GM23248 (cell line): Measurements from ENCODE around the gene MGST3. TPM values are rescaled to one million over a fixed set of nuclear protein-coding genes. Genes with fewer than 3 reads are reported as not detected.

Experiments used
- DNase-seq: peaks from one replicate; pipeline ENCODE4 v3.0.0-alpha.2; 2015
- H2AFZ ChIP-seq: fragments of 200-600 bp; sonication (generic); 2 replicates; pipeline ENCODE4 v1.6.1; 2016; ENCODE audit warnings: antibody characterized with exemption
- H3F3A ChIP-seq: fragments of 200-600 bp; sonication (generic); 2 replicates; pipeline ENCODE4 v1.6.1; 2016; ENCODE audit warnings: mild to moderate bottlenecking, antibody characterized with exemption, mixed run types; ENCODE audit not compliant: insufficient read depth
- H3K27ac ChIP-seq: fragments of 200-600 bp; sonication (generic); 2 replicates; pipeline ENCODE4 v1.5.1; 2016; ENCODE audit warnings: mild to moderate bottlenecking
- H3K27me3 ChIP-seq: fragments of 200-600 bp; sonication (generic); replicated peaks from 2 replicates; pipeline ENCODE4 v1.6.1; 2016; ENCODE audit warnings: mild to moderate bottlenecking; ENCODE audit not compliant: insufficient read depth
- H3K36me3 ChIP-seq: fragments of 200-600 bp; sonication (generic); 2 replicates; pipeline ENCODE4 v1.6.1; 2016; ENCODE audit warnings: low read depth, mild to moderate bottlenecking
- H3K4me1 ChIP-seq: fragments of 200-600 bp; sonication (generic); 2 replicates; pipeline ENCODE4 v1.6.1; 2016; ENCODE audit warnings: mild to moderate bottlenecking; ENCODE audit not compliant: insufficient read depth
- H3K4me2 ChIP-seq: fragments of 200-600 bp; sonication (generic); one replicate; pipeline ENCODE4 v1.6.1; 2016; ENCODE audit warnings: mild to moderate bottlenecking; ENCODE audit not compliant: unreplicated experiment
- H3K4me3 ChIP-seq: fragments of 200-600 bp; sonication (generic); 2 replicates; pipeline ENCODE4 v1.5.1; 2016; ENCODE audit warnings: mild to moderate bottlenecking
- H3K79me2 ChIP-seq: fragments of 200-600 bp; sonication (generic); 2 replicates; pipeline ENCODE4 v1.6.1; 2016; ENCODE audit warnings: mild to moderate bottlenecking; ENCODE audit not compliant: insufficient read depth
- H3K9ac ChIP-seq: fragments of 200-600 bp; sonication (generic); 2 replicates; pipeline ENCODE4 v1.6.1; 2016; ENCODE audit warnings: mild to moderate bottlenecking
- H3K9me2 ChIP-seq: fragments of 200-600 bp; sonication (generic); 2 replicates; pipeline ENCODE4 v1.6.1; 2016; ENCODE audit warnings: mixed run types, mild to moderate bottlenecking, moderate library complexity; ENCODE audit not compliant: insufficient read depth
- H3K9me3 ChIP-seq: fragments of 200-600 bp; sonication (generic); one replicate; pipeline ENCODE4 v1.6.1; 2017; ENCODE audit warnings: low read depth
- H4K20me1 ChIP-seq: fragments of 200-600 bp; sonication (generic); 2 replicates; pipeline ENCODE4 v1.6.0; 2016; ENCODE audit not compliant: insufficient read depth
- EZH2 ChIP-seq: fragments of 200-600 bp; sonication (generic); IDR thresholded peaks from 2 replicates; pipeline ENCODE4 v1.6.1; 2018; ENCODE audit warnings: antibody characterized with exemption, mild to moderate bottlenecking; ENCODE audit not compliant: insufficient read depth, poor library complexity, severe bottlenecking
- EZH2phosphoT487 ChIP-seq: fragments of 200-600 bp; sonication (generic); IDR thresholded peaks from 2 replicates; pipeline ENCODE4 v1.6.1; 2018; ENCODE audit warnings: antibody characterized with exemption, moderate library complexity, mild to moderate bottlenecking, low read depth; ENCODE audit not compliant: insufficient read depth
- WGBS, 2 experiments: methylation state at CpG; one replicate each; pipeline ENCODE4 v1.1.6; 2015 to 2017; ENCODE audit warnings: low lambda C conversion rate in 2 of 2, low coverage in 1 of 2; ENCODE audit errors: missing lambda C conversion rate in 2 of 2; 5-methylcytosine and 5-hydroxymethylcytosine counted together
- in situ Hi-C: fragments of 300-500 bp; cut with MboI; formaldehyde crosslinking; loops from 2 replicates; pipeline ENCODE4 v1.15.0; 2020
- polyA plus RNA-seq: library from polyadenylated mRNA; unstranded; fragments of >200 nt; fragmentation: Nextera tagmentation; extraction: Ambion mirVana; gene quantifications from 2 replicates; pipeline ENCODE4 v1.2.1, GENCODE V29; 2016
- total RNA-seq: library from RNA; depleted of rRNA; stranded (reverse); fragments of >200 nt; shearing (Covaris generic); gene quantifications from 2 replicates; pipeline ENCODE4 v1.2.3, GENCODE V29; 2014

MGST3 gene
- total and polyA plus RNA-seq, 2 experiments from 2014 or later: 186 to 389 TPM

DNA sequence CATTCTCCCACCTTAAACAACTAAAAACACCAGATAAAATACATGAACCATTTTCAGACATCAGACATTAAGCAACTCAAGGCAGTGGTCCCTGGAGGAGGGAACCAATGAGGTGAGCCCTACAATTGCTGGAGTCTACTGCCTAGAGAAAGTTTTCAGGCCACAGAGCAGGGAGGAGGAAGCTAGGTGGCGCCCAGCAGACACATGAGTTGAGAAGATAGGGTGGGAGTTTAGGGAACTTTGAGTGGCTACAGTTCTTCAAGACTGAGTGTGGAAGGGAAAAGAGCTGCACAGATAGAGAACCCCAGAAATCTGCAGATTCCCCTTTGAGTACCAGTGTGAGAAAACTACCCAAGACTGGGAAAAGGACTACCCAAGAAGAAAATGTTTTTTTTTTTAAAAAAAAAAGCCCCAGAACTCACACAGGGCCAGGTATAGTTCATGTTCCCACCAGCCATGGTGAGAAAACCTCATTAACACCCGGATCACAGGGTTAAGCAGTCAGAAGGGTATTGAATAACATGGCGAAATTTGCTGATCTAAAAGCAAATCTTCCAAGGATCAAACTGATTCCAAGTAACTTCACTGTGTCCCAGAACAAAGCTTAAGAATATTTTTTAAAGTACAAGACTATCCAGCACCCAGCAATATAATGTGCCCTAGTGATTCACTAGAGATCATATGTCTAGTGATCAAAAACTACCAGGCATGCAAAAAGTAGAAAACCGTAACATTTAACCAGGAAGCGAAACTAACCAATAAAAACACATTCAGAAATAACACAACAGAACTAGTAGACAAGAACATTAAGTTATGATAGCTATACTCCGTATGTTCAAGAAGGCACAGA lies 55.3 kb downstream of the MGST3 start:
- Histone ChIP-seq H3K4me2 (no peak overlapping the region), H3K36me3 (peaks cover 50% of the 10 kb centered on the region), H3K9me2 (no peaks in the 10 kb centered on the region), H3K9ac (no peak overlapping the region), H3K79me2 (peaks cover 100% of the 10 kb centered on the region), H3F3A (no peaks in the 10 kb centered on the region), H2AFZ (no peak overlapping the region), H3K4me1 (no peaks in the 10 kb centered on the region), H4K20me1 (peaks cover 10% of the 10 kb centered on the region; the same call in 1 of the 2 replicates), H3K27me3 (no peaks in the 10 kb centered on the region), H3K9me3 (no peaks in the 10 kb centered on the region), H3K4me3 (no peak overlapping the region), H3K27ac (no peak overlapping the region)
- TF ChIP-seq EZH2phosphoT487: no peak
- TF ChIP-seq EZH2: no peak
- no peak for DNase-seq
- 76 to 80% methylated on average over 6 of the region's 6 CpGs for WGBS, 2 experiments
- in situ Hi-C loops: no loop called here

DNA sequence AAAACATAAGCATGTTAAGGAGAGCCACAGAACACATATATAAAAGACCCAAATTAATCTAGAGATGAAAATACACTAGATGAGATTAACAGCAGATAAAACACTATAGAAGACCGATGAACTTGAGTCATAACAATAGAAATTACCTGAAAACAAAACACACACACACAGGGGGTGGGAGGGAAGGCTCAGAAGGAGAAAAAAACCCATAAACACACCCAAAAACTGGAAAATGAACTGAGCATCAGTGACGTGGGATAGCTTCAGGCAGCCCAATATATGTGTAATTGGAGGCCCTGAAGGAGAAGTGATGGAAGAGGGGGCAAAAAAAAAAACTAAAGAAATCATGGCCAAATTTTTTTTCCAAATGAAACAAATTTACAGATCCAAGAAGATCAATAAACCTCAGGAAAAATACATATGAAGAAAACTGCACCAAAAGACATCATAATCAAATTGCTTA lies 56.0 kb downstream of the MGST3 start:
- Histone ChIP-seq H3K79me2 (peaks cover 100% of the 10 kb centered on the region), H2AFZ (no peak overlapping the region)
- in situ Hi-C loops: no loop called here

DNA sequence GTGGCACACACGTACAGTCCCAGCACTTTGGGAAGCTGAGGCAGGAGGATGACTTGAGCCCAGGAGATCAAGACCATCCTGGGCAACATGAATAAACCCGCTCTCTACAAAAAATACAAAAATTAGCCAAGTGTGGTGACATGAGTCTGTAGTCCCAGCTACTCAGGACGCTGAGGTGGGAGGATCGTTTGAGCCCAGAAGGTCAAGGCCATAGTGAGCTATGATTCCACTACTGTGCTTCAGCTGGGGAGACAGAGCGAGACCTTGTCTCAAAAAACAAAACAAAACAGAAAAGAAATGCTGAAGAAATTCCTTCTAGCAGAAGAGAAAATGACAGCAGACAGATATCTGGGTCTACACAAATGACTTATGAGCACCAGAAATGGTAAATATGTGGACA lies 57.0 kb downstream of the MGST3 start:
- no peaks in the 10 kb centered on the region for H3K9me2 ChIP-seq
- H3K9me3 ChIP-seq: no peaks in the 10 kb centered on the region
- H2AFZ ChIP-seq: no peak overlapping the region
- H3K27ac ChIP-seq: no peak overlapping the region
- no peak overlapping the region for H3K9ac ChIP-seq
- no peak overlapping the region for H3K4me2 ChIP-seq
- H3K27me3 ChIP-seq: no peaks in the 10 kb centered on the region
- no peak overlapping the region for H3K4me3 ChIP-seq
- peaks cover 100% of the 10 kb centered on the region for H3K79me2 ChIP-seq
- H4K20me1 ChIP-seq: peaks cover 10% of the 10 kb centered on the region; the same call in 1 of the 2 replicates
- TF ChIP-seq EZH2 (no peak), EZH2phosphoT487 (no peak)
- H3K4me1 ChIP-seq: no peaks in the 10 kb centered on the region
- no peak for DNase-seq
- peaks cover 34% of the 10 kb centered on the region for H3K36me3 ChIP-seq
- in situ Hi-C loops: no loop called here
- no peaks in the 10 kb centered on the region for H3F3A ChIP-seq
- WGBS, 2 experiments: 97 to 99% methylated on average over 5 of the region's 5 CpGs

More for the DNA sequence above, 56.0 kb downstream of the MGST3 start:
- Histone ChIP-seq H3K4me2 (no peak overlapping the region), H3K4me1 (no peaks in the 10 kb centered on the region), H3K4me3 (no peak overlapping the region), H4K20me1 (peaks cover 10% of the 10 kb centered on the region; the same call in 1 of the 2 replicates), H3K9me3 (no peaks in the 10 kb centered on the region), H3K36me3 (peaks cover 44% of the 10 kb centered on the region), H3K9me2 (no peaks in the 10 kb centered on the region), H3K27me3 (no peaks in the 10 kb centered on the region), H3F3A (no peaks in the 10 kb centered on the region), H3K9ac (no peak overlapping the region), H3K27ac (no peak overlapping the region)
- DNase-seq: no peak
- TF ChIP-seq EZH2 (no peak), EZH2phosphoT487 (no peak)
- 76 to 80% methylated on average over 2 of the region's 2 CpGs for WGBS, 2 experiments

DNA sequence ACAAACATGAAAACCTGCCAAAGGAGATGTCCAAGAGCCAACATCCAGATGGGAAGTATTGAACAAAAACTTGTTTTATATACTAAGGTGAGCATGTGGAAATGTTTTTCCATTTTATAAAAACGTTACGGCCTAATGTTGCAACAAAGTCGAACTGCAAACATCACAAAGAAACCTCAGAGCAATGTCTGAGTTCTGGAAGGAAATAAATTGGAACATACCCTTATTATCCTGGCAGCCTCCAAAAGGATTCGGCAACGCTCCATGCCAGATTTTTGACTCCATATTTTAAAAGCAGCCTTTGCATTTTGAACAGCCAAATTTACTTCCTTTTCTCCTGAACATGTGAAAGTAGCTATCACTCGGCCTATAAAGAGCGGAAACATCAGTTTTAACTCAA lies 64.0 kb downstream of the MGST3 start:
- H3K9ac ChIP-seq: no peak overlapping the region
- no peaks in the 10 kb centered on the region for H3K9me2 ChIP-seq
- in situ Hi-C loops: no loop called here
- no peaks in the 10 kb centered on the region for H3K9me3 ChIP-seq
- H3K4me3 ChIP-seq: no peak overlapping the region
- H2AFZ ChIP-seq: no peak overlapping the region
- peak; percentile 23 for DNase-seq
- H3F3A ChIP-seq: peaks cover 30% of the 10 kb centered on the region
- H3K4me1 ChIP-seq: peaks cover 9% of the 10 kb centered on the region
- no peak for TF ChIP-seq EZH2phosphoT487
- no peak for TF ChIP-seq EZH2
- H3K27me3 ChIP-seq: no peaks in the 10 kb centered on the region
- H4K20me1 ChIP-seq: no peaks in the 10 kb centered on the region
- no peaks in the 10 kb centered on the region for H3K36me3 ChIP-seq
- no peak overlapping the region for H3K4me2 ChIP-seq
- WGBS, 2 experiments: 26 to 34% methylated on average over 7 of the region's 7 CpGs
- H3K27ac ChIP-seq: peak overlapping the region; percentile 89
- peaks cover 66% of the 10 kb centered on the region for H3K79me2 ChIP-seq
